GM18951 (cell line): ENCODE results near the gene ZNF341.
"Not testable (repeated sequence)": the region's sequence is repeated elsewhere in the genome, so short reads cannot be mapped to it uniquely, and the experiment has no call there.

Source experiments
- POLR2A ChIP-seq: IDR thresholded peaks from 4 replicates; pipeline ENCODE4 v1.6.1; 2011; ENCODE audit warnings: mild to moderate bottlenecking; ENCODE audit not compliant: insufficient read length, insufficient read depth; ENCODE audit errors: extremely low read depth
- in situ Hi-C: fragments of 300-500 bp; cut with MboI; formaldehyde crosslinking; loops from one replicate; pipeline ENCODE4 v1.12.0; 2022; ENCODE audit warnings: low sequenced_read_pairs, mixed read lengths, inconsistent platforms; ENCODE audit not compliant: unreplicated experiment

ZNF341 gene

GRCh38 chr20:33693741-33694638, 37.8 kb upstream of the ZNF341 start:
- in situ Hi-C loops = no loop called here
- TF ChIP-seq POLR2A = no peak

- no peak for TF ChIP-seq POLR2A
- in situ Hi-C loops = no loop called here
Observed at GRCh38 chr20:33694639-33695012, 37.2 kb upstream of the ZNF341 start.

GRCh38 chr20:33696448-33696847, 35.3 kb upstream of the ZNF341 start:
- in situ Hi-C loops = no loop called here
- no peak for TF ChIP-seq POLR2A

- no peak for TF ChIP-seq POLR2A
- in situ Hi-C loops = no loop called here
Observed at GRCh38 chr20:33697129-33697528, 34.7 kb upstream of the ZNF341 start.

- in situ Hi-C loops = not testable (repeated sequence)
Observed at GRCh38 chr20:33698966-33699365, 32.8 kb upstream of the ZNF341 start.

GRCh38 chr20:33700696-33701441, 30.9 kb upstream of the ZNF341 start:
- in situ Hi-C loops = not testable (repeated sequence)

- in situ Hi-C loops = no loop called here
- TF ChIP-seq POLR2A = no peak
Observed at GRCh38 chr20:33701629-33702450, 30.0 kb upstream of the ZNF341 start.

GRCh38 chr20:33702861-33703260, 28.9 kb upstream of the ZNF341 start:
- in situ Hi-C loops = no loop called here
- TF ChIP-seq POLR2A = no peak

- no peak for TF ChIP-seq POLR2A
- in situ Hi-C loops = no loop called here
Observed at GRCh38 chr20:33703498-33704137, 28.2 kb upstream of the ZNF341 start.

- TF ChIP-seq POLR2A = no peak
- in situ Hi-C loops = no loop called here
Observed at GRCh38 chr20:33704197-33704924, 27.4 kb upstream of the ZNF341 start.

- TF ChIP-seq POLR2A = no peak
- in situ Hi-C loops = no loop called here
Observed at GRCh38 chr20:33707668-33708067, 24.1 kb upstream of the ZNF341 start.

- no peak for TF ChIP-seq POLR2A
- in situ Hi-C loops = no loop called here
Observed at GRCh38 chr20:33709398-33709797, 22.4 kb upstream of the ZNF341 start.
